SHP77 treated with DMSO at 0.1 percent for 48 hours (cell line): ENCODE data around the gene CD163L1.
"Not testable (repeated sequence)": the region's sequence is repeated elsewhere in the genome, so short reads cannot be mapped to it uniquely, and the experiment has no call there.

Source experiments
- DNase-seq: peaks from one replicate; lab custom pipeline; 2025; lab: John Stamatoyannopoulos, UW

CD163L1 gene

GRCh38 chr12:7404275-7404674 lies 39.7 kb downstream of the CD163L1 start:
- DNase-seq, result no peak

GRCh38 chr12:7403466-7403865 lies 40.5 kb downstream of the CD163L1 start:
- DNase-seq, result no peak

GRCh38 chr12:7399089-7399488 lies 44.9 kb downstream of the CD163L1 start:
- no peak for DNase-seq

- DNase-seq, result no peak
Measured at GRCh38 chr12:7396418-7396817, 47.5 kb downstream of the CD163L1 start.

DNA sequence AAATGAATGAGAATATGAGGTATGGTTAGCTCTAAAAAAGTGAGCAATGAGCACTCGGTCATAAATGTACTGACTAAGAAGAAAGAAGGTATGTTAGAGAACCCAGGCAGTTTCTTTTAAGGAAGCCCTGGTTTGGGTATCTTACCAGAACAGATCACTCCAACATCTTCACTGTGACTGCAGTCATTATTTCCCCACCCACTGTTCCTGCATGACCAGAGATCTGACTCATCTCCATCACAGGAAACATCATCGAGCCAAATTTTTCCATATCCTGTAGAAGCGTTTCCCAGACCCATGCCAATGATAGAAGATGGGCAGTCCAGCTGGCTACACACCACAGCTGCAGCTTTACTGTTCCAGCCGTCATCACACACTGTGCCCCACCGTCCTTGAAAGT lies 48.0 kb downstream of the CD163L1 start:
- no peak for DNase-seq

- DNase-seq, result no peak
Measured at GRCh38 chr12:7387289-7387688, 56.7 kb downstream of the CD163L1 start.

- no peak for DNase-seq
Measured at GRCh38 chr12:7383157-7383556, 60.8 kb downstream of the CD163L1 start.

GRCh38 chr12:7376196-7376595 lies 67.8 kb downstream of the CD163L1 start:
- DNase-seq, result no peak

DNA sequence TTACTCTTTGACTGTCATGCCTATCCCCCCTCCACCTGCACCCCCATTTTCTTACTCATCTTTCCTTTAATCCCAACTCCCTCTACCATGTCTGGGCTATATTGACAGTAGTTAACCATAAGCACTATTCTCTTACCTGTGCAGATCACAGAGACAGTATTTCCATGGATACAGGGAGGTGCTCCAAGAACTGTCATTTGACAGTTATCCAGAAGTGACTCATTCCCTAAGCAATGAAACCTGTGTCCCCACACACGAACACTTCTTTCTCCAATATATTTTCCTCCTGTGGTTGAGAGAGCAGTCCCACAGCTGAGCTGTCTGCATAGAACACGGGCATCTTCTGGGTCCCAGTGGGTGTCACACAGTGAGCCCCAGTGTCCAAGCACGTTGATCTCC lies 68.8 kb downstream of the CD163L1 start:
- no peak for DNase-seq

GRCh38 chr12:7374423-7375144 lies 69.4 kb downstream of the CD163L1 start:
- DNase-seq, result peak; percentile 29

DNA sequence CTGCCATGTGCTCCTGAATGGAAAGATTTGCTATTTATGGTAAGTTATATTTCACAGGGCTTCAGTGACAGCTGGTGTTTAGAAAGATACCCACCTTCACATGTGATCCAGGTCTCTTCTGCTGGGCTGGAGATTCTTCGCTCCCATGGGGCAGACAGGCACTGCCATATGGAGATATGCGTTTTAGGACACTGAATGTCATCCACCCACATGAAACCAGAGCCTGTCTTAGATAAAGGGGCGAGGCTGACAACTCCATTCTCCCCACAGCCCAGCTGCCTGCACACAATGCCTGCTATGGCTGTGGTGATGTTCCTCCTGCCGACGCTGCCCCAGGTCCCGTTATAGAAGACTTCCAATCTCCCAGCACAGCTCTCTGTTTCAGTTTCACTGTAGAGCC lies 70.7 kb downstream of the CD163L1 start:
- DNase-seq, result no peak

DNA sequence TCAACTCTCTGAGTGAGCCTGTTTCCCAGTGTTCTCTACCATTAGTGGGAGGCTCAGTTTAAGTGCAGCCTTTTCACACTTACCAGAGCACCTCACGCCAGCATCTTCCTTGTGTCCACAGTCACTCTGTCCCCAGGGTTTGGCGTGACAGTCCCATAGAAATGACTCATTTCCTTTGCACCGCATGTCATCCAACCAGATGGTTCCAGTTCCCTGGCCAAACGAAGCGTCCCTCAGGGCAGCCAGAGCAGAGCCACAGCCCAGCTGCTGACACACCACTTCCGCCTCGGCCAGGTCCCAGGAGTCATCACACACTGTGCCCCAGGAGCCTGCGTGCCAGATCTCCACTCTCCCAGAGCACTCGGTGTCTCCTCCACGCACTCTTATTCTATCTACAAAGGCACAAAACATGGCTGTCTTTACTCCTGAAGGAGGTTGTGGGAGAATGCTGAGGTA lies 74.7 kb downstream of the CD163L1 start:
- peak; percentile 53 for DNase-seq

- no peak for DNase-seq
Measured at GRCh38 chr12:7362734-7363133, 81.2 kb downstream of the CD163L1 start.

DNA sequence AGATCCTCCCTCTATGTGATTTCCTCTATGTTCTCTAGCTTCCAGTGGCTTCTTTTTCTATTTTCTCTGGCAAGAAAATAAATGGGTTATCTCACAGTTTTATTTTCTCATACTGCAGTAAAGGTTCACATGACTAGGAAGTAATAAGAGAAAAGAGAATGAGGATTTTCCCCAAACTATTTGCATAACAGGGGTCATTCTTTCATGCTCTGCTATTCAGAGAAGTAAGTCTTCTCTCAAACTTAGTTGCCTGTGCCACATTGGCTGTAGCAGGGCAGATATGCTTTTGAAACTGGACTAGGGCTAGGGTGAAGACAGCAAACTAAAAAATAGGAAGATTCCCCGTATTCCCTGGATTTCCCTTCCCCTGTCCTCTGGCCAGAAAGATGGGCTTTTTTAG lies 82.7 kb downstream of the CD163L1 start:
- no peak for DNase-seq

DNA sequence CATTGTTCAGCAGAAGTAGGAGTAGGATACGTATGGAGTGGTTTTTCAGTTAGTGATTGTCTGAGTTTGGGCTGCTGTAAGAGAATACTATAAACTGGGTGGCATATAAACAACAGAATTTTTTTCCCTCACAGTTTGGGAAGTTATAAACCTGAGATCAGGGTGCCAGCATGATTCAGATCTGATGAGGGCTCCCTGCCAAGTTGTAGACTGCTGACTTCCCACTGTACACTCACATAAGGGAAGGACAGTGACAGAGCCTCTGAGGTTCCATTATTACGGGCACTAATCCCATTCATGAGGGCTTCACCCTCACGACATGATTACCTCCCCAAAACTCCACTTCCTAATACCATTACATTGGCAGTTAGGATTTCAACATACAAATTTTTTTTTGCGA lies 89.4 kb downstream of the CD163L1 start:
- DNase-seq, result no peak

GRCh38 chr12:7352661-7353060 lies 91.3 kb downstream of the CD163L1 start:
- DNase-seq, result no peak

DNA sequence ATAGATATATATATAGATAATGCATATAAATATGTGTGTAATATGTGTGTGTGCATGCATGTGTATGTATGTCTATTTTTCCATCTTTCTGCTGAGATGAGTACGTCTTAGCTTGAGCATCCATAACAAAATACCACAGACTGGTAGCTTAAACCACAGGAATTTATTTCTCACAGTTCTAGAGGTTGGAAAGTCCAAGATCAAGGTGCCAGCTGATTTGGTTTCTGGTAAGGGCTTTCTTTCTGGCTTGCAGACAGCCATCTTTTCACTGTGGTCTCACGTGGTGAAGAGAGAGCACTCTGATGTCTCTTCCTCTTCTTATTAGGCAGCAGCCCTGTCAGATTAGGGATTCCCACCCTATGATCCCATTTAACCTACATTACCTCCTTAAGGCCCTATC lies 92.8 kb downstream of the CD163L1 start:
- no peak for DNase-seq

- DNase-seq, result no peak
Measured at GRCh38 chr12:7349418-7349817, 94.5 kb downstream of the CD163L1 start.

- no peak for DNase-seq
Measured at GRCh38 chr12:7346551-7347225, 97.3 kb downstream of the CD163L1 start.

DNA sequence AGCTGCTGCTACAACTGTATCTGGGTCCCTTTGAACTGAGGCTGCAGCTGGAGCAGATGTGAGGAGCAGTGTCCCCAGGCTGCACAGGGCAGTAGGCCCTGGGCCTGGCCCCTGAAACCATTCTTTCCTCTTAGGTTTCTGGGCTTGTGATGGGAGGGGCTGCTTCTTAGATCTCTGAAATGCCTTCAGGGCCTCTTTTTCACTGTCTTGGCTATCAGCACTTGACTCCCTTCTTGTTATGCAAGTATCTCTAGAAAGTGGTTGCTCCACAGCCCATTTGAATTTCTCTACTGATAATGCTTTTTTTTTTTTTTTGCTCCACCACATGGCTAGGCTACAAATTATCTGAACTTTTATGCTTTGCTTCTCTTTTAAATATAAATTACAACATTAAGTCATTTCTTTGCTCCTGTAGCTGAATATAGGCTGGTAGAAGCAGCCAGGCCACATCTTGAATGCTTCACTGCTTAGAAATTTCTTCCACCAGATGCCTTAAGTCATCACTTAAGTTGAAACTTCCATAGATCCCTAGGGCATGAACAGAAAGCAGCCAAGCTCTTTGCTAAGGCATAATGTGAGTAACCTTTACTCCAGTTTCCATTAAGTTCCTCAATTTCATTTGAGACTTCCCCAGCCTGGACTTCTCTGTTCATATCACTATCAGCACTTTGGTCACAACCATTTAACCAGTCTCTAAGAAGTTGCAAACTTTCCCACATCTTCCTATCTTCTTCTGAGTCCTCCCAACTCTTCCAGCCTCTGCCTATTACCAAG lies 98.9 kb downstream of the CD163L1 start:
- no peak for DNase-seq

GRCh38 chr12:7339675-7340074 lies 104.3 kb downstream of the CD163L1 start:
- no peak for DNase-seq

- DNase-seq, result not testable (repeated sequence)
Measured at GRCh38 chr12:7337790-7338189, 106.2 kb downstream of the CD163L1 start.

- no peak for DNase-seq
Measured at GRCh38 chr12:7327918-7328317, 116.0 kb downstream of the CD163L1 start.
